IPS DF 4.7 (cell line): Measurements from ENCODE around the gene NPAT.
"Not testable (repeated sequence)": the region's sequence is repeated elsewhere in the genome, so short reads cannot be mapped to it uniquely, and the experiment has no call there.

ENCODE experiments used
- DNase-seq: peaks from one replicate; pipeline ENCODE4 v3.0.0-alpha.2; 2013; ENCODE audit warnings: low spot score; ENCODE audit errors: extremely low read depth

NPAT gene

DNA sequence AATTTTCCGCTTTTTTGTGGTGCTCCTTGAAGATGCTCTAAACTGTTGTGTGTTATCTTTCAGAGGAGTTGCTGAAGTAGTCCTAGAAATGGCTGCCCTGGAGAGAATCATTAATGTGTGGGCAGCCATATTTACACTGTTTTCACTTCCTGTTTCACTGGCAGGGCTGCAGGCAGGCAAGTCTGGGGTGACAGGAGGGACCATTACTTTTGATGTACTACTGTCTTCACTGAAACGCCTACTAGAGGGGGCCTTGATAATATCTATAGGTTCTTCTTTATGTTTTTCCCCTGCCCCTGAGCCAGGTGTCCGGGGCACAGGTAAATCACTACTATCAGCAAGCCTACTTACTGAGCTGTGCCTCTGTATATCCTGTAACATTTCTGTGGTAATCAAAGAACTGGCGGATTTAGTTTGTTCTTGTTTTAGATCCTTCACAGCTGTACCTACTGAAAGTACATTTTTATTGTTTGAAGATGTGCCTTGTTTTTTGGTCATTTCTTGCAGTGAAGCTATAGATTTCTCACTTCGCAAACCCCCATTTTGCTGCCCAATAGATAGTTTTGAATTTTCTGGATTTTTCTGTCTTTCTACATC, 61.4 kb downstream of the NPAT start:
- DNase-seq = no peak

DNA sequence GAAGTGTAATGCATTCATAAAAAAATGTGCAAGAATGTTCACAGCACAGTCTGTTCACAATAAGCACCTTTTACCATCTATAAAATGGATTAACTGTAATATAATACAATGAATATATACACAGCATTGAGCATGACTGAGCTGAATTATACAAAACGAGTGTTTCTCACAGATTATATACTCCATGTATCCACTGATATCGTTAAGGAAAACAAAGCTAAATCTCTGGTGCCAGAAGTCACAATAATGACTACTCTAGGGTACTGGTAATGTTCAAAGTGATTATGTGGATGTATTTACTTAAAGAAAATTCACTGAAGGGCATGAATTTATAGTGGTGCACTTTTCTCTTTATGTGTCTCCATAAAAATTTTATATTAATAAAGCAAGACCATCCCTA, 67.8 kb downstream of the NPAT start:
- no peak for DNase-seq

DNA sequence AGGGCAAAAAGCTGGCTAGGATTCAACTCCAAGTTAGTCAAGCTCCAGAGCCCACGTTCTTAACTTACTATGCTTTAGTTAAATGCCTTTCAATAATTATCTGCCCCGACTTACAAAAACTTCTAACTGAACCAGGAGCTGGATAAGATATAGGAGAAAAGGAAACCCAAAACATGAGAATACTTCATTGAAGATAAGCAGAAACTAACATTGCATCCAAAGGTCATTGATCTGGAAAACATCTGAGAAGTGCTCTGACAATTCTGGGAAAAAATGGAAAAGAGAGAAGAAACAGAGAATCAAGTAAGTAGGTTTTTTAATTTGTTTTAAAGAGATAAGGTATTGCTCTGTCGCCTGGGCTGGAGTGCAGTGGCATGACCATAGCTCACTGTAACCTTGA, 73.9 kb downstream of the NPAT start:
- no peak for DNase-seq

DNA sequence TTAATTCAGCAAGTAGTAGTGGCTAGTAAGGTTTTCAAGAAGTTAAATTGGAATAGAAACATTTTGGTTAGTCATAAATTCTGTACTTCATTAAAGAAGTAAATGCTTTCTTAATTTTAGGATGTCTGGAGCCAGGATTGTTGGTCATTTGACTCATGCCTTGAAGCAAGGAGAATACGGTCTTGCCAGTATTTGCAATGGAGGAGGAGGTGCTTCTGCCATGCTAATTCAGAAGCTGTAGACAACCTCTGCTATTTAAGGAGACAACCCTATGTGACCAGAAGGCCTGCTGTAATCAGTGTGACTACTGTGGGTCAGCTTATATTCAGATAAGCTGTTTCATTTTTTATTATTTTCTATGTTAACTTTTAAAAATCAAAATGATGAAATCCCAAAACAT, 75.3 kb downstream of the NPAT start:
- no peak for DNase-seq

- no peak for DNase-seq
These were observed 77.8 kb downstream of the NPAT start for GRCh38 chr11:108144615-108145014.

- DNase-seq = no peak
These were observed 80.1 kb downstream of the NPAT start for GRCh38 chr11:108142304-108142703.

DNA sequence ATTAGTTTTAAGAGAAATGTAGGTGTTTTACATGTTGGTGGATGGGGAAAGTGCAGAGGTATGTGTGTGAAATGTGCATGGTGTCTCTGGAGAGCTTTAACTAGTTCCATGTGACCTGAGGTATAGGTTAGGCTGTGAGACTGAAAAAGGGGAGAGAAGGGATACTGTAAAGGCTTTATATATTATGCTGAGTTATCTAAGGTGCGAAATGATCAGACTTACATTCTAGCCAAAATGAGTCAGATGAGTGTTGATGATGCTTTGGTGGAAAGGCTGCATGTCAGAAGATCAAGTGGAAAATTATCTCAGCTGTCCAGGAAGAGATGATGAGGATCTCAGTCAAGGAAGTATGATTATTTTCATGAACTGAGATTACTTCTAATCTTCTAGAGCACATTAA, 85.2 kb downstream of the NPAT start:
- no peak for DNase-seq

DNA sequence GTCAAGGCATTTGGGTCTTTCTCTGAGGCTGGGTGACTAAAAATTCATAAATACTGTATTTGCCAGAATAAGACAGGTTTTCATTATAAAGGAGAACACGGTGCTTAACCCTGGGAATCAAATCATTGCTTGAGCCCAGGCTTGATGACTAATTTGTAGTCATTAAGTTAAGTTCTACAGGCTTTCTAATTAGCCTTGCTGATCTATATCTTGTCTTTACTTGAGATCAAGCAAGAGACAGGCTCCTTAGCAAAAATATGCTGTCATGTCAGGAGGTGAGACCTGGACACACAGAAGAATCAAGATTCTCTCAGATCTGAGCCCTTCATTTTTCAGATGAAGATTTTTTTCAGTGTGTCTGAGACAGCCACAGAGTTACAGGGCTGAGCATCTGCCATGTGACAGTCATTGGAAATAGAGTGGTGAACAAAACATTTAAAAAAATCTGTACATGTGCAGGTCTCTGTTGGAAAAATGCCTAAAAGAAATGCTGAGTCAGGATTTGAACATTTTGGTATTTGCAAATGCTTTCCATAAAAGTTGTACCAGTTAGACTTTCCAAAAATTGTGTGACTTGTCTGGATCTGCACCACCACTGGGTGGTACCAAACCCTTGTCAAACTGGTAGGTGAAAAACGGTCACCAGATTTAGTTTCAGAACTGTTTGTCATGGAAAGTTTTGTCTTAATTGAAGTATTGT, 86.4 kb downstream of the NPAT start:
- no peak for DNase-seq

- not testable (repeated sequence) for DNase-seq
These were observed 89.4 kb downstream of the NPAT start for GRCh38 chr11:108132993-108133538.

DNA sequence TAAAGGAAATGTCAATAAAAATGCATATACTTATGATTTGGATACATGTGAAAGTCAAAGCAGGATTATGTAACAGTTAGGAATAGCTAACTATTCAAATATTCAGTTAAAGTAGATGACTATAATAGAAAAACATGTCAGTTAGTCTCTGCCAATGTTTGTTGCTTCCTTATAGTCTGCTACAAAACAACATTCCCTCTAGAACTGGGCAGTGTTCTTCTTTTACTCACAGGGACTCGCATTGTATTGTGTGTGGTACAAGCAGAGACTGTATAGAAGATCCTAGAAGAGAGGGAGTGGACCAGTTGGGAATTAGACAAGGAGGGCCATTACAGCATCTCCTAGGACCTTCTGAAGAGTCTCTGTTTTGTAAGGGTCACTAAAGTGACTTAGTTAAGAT, 90.4 kb downstream of the NPAT start:
- DNase-seq = no peak

DNA sequence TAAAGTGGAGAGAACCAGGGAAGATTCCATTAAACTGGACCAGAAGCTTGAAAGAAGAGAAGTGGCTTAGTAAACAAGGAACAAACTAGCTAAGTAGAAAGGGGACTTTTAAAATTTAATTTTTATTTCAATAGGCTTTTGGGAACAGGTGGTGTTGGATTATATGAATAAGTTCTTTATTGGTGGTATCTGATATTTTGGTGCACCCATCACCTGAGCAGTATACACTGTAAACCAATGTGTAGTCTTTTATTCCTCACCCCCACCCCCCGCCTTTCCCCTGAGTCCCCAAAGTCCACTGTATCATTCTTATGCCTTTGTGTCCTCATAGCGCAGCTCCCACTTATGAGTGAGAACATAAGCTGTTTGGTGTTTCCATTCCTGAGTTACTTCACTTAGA, 93.7 kb downstream of the NPAT start:
- DNase-seq = no peak

DNA sequence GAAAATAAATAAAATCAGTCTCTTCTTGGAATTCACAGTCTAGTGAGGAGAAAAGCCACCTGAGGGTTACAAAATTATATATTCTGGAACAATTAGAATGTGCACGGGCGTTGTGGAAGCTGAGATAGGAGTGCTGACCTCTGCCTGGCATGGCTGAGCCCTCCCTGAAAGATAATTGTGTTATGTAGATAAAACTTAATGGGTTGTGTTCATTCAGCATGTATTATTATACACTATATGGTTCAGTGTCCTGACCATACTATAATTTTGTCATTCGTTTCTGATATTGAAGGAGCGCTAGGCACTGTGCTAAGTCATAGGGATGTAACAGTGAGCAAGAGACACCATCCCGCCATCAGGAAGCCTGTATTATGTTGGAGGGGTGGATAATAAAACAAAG, 97.3 kb downstream of the NPAT start:
- no peak for DNase-seq

GRCh38 chr11:108122166-108122628, 100.2 kb downstream of the NPAT start:
- DNase-seq = no peak

- peak; percentile 68 for DNase-seq
These were observed 100.9 kb downstream of the NPAT start, which contains the start of gene ACAT1 for GRCh38 chr11:108121274-108122155. ACAT1 (plus strand) TSS chr11:108121567; CDS start chr11:108121607, 40 bp downstream.

- not testable (repeated sequence) for DNase-seq
These were observed 101.5 kb downstream of the NPAT start for GRCh38 chr11:108120936-108121273.

- DNase-seq = no peak
These were observed 104.6 kb downstream of the NPAT start for GRCh38 chr11:108117746-108118371.

DNA sequence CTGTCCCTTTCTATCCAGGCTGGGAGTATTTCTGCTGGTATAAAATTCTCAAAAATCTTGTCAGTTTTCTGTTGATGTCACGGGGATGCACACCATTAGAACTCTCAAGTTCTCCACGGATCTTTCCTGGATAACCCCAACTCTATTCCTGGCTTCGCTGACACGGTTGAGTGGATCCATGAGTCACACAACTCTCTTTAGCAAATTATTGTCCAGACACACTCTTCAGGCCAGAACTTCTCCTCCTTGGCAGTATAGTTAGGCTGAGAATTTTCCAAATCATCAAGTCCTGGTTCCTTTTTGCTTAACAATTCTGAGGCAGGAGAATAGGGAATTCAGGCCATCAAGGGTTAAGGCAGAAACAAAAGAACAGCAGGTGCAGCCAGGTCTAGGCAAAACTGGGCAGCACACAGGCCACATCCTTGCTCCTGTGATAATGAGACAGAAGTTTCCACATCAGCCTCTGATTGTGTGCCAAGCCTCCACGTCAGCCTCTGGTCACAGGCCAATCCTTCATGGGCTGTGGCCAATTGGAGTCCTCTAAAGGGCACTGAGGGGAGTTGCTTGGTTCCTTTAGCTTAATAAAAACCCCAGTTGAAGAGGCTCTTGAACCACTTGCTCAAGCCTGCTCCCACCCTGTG, 106.8 kb downstream of the NPAT start:
- DNase-seq = no peak

DNA sequence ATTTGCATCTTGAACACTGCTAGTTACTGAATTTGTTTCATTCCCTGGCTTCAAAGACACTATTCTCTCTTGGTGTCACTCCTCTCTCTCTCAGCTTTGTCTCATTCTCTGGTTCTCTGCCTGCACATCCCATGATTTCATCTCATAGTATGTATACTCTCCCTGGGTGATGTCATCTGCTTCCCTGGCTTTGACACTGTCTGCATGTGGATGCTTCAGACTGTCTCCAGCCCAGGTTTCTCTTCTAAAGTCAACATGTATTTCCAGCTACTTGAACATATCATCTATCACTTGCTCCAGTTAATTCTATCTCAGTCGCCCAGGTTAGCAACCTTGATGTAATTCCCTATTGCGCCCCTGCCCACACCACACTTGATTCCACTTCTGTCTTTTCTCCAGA, 110.4 kb downstream of the NPAT start:
- no peak for DNase-seq

DNA sequence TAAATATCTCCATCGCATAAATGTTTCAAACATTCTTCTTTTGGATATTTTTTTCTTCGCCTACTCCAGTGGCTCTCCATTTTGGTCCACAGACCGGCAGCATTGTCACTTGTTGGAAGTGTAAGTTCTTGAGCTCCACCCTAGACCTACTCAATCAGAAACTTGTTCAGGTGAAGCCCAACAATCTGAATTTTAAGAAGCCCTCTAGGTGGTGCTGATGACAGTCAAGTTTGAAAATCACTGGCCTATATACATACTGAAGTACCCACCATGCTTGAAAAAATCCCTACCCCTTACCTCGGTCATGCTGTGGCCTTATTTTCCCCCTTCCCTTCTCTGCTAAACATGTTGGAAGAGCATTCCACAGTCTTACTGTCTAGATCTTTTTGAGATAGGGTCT, 111.3 kb downstream of the NPAT start:
- no peak for DNase-seq
